Urinary bladder (tissue), 4 donors: ENCODE data around the gene SLC9A2. TPM values are rescaled to one million over a fixed set of nuclear protein-coding genes. Genes with fewer than 3 reads are reported as not detected.

Source experiments
- DNase-seq: peaks from one replicate; pipeline ENCODE4 v3.0.0-alpha.2; 2015; ENCODE audit errors: extremely low spot score
- H3K27ac ChIP-seq: one replicate; pipeline ENCODE4 v1.5.1; 2013; ENCODE audit warnings: low read depth, mild to moderate bottlenecking, moderate library complexity
- H3K36me3 ChIP-seq: one replicate; pipeline ENCODE4 v1.6.1; 2013; ENCODE audit warnings: mild to moderate bottlenecking, moderate library complexity; ENCODE audit not compliant: insufficient read depth
- H3K4me1 ChIP-seq: one replicate; pipeline ENCODE4 v1.6.1; 2013; ENCODE audit warnings: mild to moderate bottlenecking, moderate library complexity; ENCODE audit not compliant: insufficient read depth
- H3K4me3 ChIP-seq: one replicate; pipeline ENCODE4 v1.5.1; 2013; ENCODE audit warnings: low read depth, low read length
- WGBS: extraction: QIAGEN DNeasy Blood & Tissue Kit; methylation state at CpG from one replicate; pipeline ENCODE4 v1.1.7; 2013; 5-methylcytosine and 5-hydroxymethylcytosine counted together
- polyA plus RNA-seq: library from polyadenylated mRNA; stranded (reverse); fragments of 200-250 nt; gene quantifications from one replicate; pipeline ENCODE4 v1.2.3, GENCODE V29; 2013
- total RNA-seq: library from RNA; depleted of rRNA; stranded (reverse); fragments of >200 nt; gene quantifications from one replicate; pipeline ENCODE4 v1.2.3, GENCODE V29; 2014
- donor health status: healthy with polysubstance abuse.
- donor health status: healthy.

The SLC9A2 gene
- total and polyA plus RNA-seq, 2 donors, result 0.27 to 4.2 TPM

- 60% methylated on average over 20 of the region's 20 CpGs for WGBS
- DNase-seq, result no peak
- Histone ChIP-seq H3K27ac (no peak overlapping the region), H3K4me3 (no peak overlapping the region), H3K4me1 (no peaks in the 10 kb centered on the region), H3K36me3 (no peaks in the 10 kb centered on the region)
Measured at GRCh38 chr2:102707796-102708695, 88.7 kb downstream of the SLC9A2 start.

- Histone ChIP-seq H3K36me3 (no peaks in the 10 kb centered on the region), H3K4me1 (no peaks in the 10 kb centered on the region), H3K27ac (no peak overlapping the region), H3K4me3 (no peak overlapping the region)
- no peak for DNase-seq
- 80% methylated on average over 8 of the region's 8 CpGs for WGBS
Measured at GRCh38 chr2:102708847-102709559, 89.7 kb downstream of the SLC9A2 start.

GRCh38 chr2:102717308-102718018, 98.1 kb downstream of the SLC9A2 start:
- H3K4me1 ChIP-seq, result no peaks in the 10 kb centered on the region
- no peak overlapping the region for H3K4me3 ChIP-seq
- DNase-seq, result no peak
- no peaks in the 10 kb centered on the region for H3K36me3 ChIP-seq
- H3K27ac ChIP-seq, result no peak overlapping the region
- 66% methylated on average over 5 of the region's 5 CpGs for WGBS

GRCh38 chr2:102718387-102719316, 99.3 kb downstream of the SLC9A2 start:
- Histone ChIP-seq H3K36me3 (no peaks in the 10 kb centered on the region), H3K27ac (no peak overlapping the region)
- WGBS, result 97% methylated on average over 26 of the region's 26 CpGs

GRCh38 chr2:102724016-102724490, 104.7 kb downstream of the SLC9A2 start:
- no peak for DNase-seq
- no peaks in the 10 kb centered on the region for H3K4me1 ChIP-seq
- H3K27ac ChIP-seq, result no peak overlapping the region
- H3K36me3 ChIP-seq, result no peaks in the 10 kb centered on the region
- 62% methylated on average over 7 of the region's 7 CpGs for WGBS
- H3K4me3 ChIP-seq, result no peak overlapping the region

More at GRCh38 chr2:102718387-102719316, 99.3 kb downstream of the SLC9A2 start:
- DNase-seq, result no peak
- no peak overlapping the region for H3K4me3 ChIP-seq
- no peaks in the 10 kb centered on the region for H3K4me1 ChIP-seq

GRCh38 chr2:102724553-102724952, 105.2 kb downstream of the SLC9A2 start:
- 91% methylated on average over 10 of the region's 10 CpGs for WGBS
- no peaks in the 10 kb centered on the region for H3K4me1 ChIP-seq
- no peak overlapping the region for H3K27ac ChIP-seq
- no peak for DNase-seq
- no peaks in the 10 kb centered on the region for H3K36me3 ChIP-seq
- H3K4me3 ChIP-seq, result no peak overlapping the region

GRCh38 chr2:102726128-102727087, 107.1 kb downstream of the SLC9A2 start:
- WGBS, result 77% methylated on average over 15 of the region's 15 CpGs
- no peak for DNase-seq
- Histone ChIP-seq H3K4me3 (no peak overlapping the region), H3K36me3 (no peaks in the 10 kb centered on the region), H3K27ac (no peak overlapping the region), H3K4me1 (no peaks in the 10 kb centered on the region)

- H3K4me1 ChIP-seq, result peaks cover 2% of the 10 kb centered on the region
- WGBS, result 73% methylated on average over 15 of the region's 15 CpGs
- no peak overlapping the region for H3K27ac ChIP-seq
- H3K4me3 ChIP-seq, result peak overlapping the region; percentile 82
- no peaks in the 10 kb centered on the region for H3K36me3 ChIP-seq
- DNase-seq, result no peak
Measured at GRCh38 chr2:102735416-102736109, 116.2 kb downstream of the SLC9A2 start.

GRCh38 chr2:102736110-102736409, 116.7 kb downstream of the SLC9A2 start:
- Histone ChIP-seq H3K36me3 (no peaks in the 10 kb centered on the region), H3K4me3 (peak overlapping the region; percentile 82), H3K4me1 (peaks cover 2% of the 10 kb centered on the region), H3K27ac (no peak overlapping the region)
- WGBS, result 22% methylated on average over 6 of the region's 6 CpGs
- DNase-seq, result no peak

- Histone ChIP-seq H3K4me1 (peaks cover 2% of the 10 kb centered on the region), H3K4me3 (peak overlapping the region; percentile 82), H3K27ac (peak overlapping the region; percentile 77), H3K36me3 (no peaks in the 10 kb centered on the region)
- DNase-seq, result no peak
- under 1% methylated on average over 52 of the region's 52 CpGs for WGBS
Measured at GRCh38 chr2:102736410-102737409, 117.4 kb downstream of the SLC9A2 start.

GRCh38 chr2:102737431-102737830, 118.1 kb downstream of the SLC9A2 start:
- Histone ChIP-seq H3K4me1 (peaks cover 2% of the 10 kb centered on the region), H3K4me3 (no peak overlapping the region), H3K36me3 (no peaks in the 10 kb centered on the region), H3K27ac (no peak overlapping the region)
- 41% methylated on average over 1 of the region's 1 CpG for WGBS
- DNase-seq, result no peak
